Measurements from ENCODE around the gene LRRC74A.

DNA sequence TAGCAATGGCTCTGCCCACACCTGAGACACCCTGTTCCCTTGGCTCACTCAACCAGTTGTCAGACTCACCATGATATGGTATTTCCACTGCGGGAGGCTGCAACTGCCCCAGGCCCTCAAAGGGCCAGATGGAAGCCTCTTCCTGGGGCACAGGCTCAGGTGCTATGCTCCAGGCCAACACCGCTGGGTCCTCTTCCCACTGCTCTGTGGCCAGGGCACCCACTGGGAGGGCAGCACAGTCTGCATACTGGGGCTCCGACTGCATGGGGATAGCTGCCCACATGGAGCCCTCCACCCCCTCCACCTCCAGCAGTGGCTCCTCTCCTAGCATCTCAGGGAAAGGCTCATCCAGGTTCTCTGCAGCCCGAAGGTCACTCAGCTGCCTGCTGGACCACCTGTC lies 17.2 kb upstream of the LRRC74A start:
- TF ChIP-seq POLR2A (IDR thresholded peaks at IDR 0.05), result no peak
- TF ChIP-seq, protein P1, sequence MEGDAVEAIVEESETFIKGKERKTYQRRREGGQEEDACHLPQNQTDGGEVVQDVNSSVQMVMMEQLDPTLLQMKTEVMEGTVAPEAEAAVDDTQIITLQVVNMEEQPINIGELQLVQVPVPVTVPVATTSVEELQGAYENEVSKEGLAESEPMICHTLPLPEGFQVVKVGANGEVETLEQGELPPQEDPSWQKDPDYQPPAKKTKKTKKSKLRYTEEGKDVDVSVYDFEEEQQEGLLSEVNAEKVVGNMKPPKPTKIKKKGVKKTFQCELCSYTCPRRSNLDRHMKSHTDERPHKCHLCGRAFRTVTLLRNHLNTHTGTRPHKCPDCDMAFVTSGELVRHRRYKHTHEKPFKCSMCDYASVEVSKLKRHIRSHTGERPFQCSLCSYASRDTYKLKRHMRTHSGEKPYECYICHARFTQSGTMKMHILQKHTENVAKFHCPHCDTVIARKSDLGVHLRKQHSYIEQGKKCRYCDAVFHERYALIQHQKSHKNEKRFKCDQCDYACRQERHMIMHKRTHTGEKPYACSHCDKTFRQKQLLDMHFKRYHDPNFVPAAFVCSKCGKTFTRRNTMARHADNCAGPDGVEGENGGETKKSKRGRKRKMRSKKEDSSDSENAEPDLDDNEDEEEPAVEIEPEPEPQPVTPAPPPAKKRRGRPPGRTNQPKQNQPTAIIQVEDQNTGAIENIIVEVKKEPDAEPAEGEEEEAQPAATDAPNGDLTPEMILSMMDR (IDR thresholded peaks at IDR 0.05), result no peak

Measured in right lobe of liver (tissue), 4 donors.